Prostate gland (tissue), 2 donors: ENCODE measurements around the gene FAM180A.

Experiments
- CTCF ChIP-seq, 4 experiments: fragments of 200-600 bp in 2 of 4; fragments of 450-650 bp in 2 of 4; sonication (generic) in 2 of 4; IDR thresholded peaks; 1 replicate in 3 of 4; 2 replicates in 1 of 4; pipeline ENCODE4 v1.5.1; 2016 to 2019; ENCODE audit warnings: antibody characterized with exemption in 4 of 4, mild to moderate bottlenecking in 2 of 4, moderate library complexity in 2 of 4
- POLR2A ChIP-seq: fragments of 450-650 bp; IDR thresholded peaks from one replicate; pipeline ENCODE4 v1.6.1; 2016; ENCODE audit warnings: antibody characterized with exemption, mild to moderate bottlenecking
- POLR2AphosphoS5 ChIP-seq: sonication (generic); formaldehyde crosslinking; IDR thresholded peaks from one replicate; pipeline ENCODE4 v1.6.1; 2017; ENCODE audit warnings: antibody characterized with exemption

- TF ChIP-seq CTCF (IDR thresholded peaks at IDR 0.05) (no peak), POLR2A (no peak), POLR2AphosphoS5 (no peak)
Measured at GRCh38 chr7:135771051-135771450, 22.4 kb upstream of the FAM180A start.
